KMS-11 (cell line): Measurements from ENCODE around the gene RESF1.

Experiments used
- H2AFZ ChIP-seq: fragments of 200-600 bp; sonication (generic); 2 replicates; pipeline ENCODE4 v1.6.1; 2016; ENCODE audit warnings: antibody characterized with exemption, mixed run types, low read depth
- H3K27ac ChIP-seq: fragments of 200-600 bp; sonication (generic); 2 replicates; pipeline ENCODE4 v1.6.1; 2016; ENCODE audit warnings: mild to moderate bottlenecking, mixed run types
- H3K27me3 ChIP-seq: fragments of 200-600 bp; sonication (generic); 2 replicates; pipeline ENCODE4 v1.6.1; 2017; ENCODE audit warnings: mild to moderate bottlenecking, low read depth, mixed run types, moderate library complexity; ENCODE audit not compliant: insufficient read depth
- H3K36me3 ChIP-seq: fragments of 200-600 bp; sonication (generic); 2 replicates; pipeline ENCODE4 v1.6.1; 2017; ENCODE audit warnings: mild to moderate bottlenecking, mixed run types; ENCODE audit not compliant: insufficient read depth
- H3K4me1 ChIP-seq: fragments of 200-600 bp; sonication (generic); 2 replicates; pipeline ENCODE4 v1.6.1; 2016; ENCODE audit warnings: mild to moderate bottlenecking, low read depth, mixed run types; ENCODE audit not compliant: poor library complexity, severe bottlenecking
- H3K4me2 ChIP-seq: fragments of 200-600 bp; sonication (generic); 2 replicates; pipeline ENCODE4 v1.7.0; 2016; ENCODE audit warnings: mild to moderate bottlenecking, mixed run types
- H3K4me3 ChIP-seq: fragments of 200-600 bp; sonication (generic); IDR thresholded peaks from 2 replicates; pipeline ENCODE4 v1.6.1; 2017; ENCODE audit warnings: low read depth, low read length, mixed read lengths; ENCODE audit not compliant: insufficient read depth
- H3K79me2 ChIP-seq: fragments of 200-600 bp; sonication (generic); 2 replicates; pipeline ENCODE4 v1.6.1; 2016; ENCODE audit warnings: low read depth, mixed run types; ENCODE audit not compliant: insufficient read depth
- H3K9ac ChIP-seq: fragments of 200-600 bp; sonication (generic); 2 replicates; pipeline ENCODE4 v1.6.1; 2016; ENCODE audit warnings: mild to moderate bottlenecking, mixed run types
- H4K20me1 ChIP-seq: fragments of 200-600 bp; sonication (generic); 2 replicates; pipeline ENCODE4 v1.6.1; 2016; ENCODE audit warnings: mild to moderate bottlenecking, mixed run types; ENCODE audit not compliant: insufficient read depth
- TF ChIP-seq, protein P1 (sequence below): fragments of 200-600 bp; sonication (generic); conservative IDR thresholded peaks from 2 replicates; pipeline ENCODE4 v1.6.1; 2017; ENCODE audit warnings: low read depth, mild to moderate bottlenecking, antibody characterized with exemption, low read length, moderate library complexity, mixed read lengths

Gene RESF1

DNA sequence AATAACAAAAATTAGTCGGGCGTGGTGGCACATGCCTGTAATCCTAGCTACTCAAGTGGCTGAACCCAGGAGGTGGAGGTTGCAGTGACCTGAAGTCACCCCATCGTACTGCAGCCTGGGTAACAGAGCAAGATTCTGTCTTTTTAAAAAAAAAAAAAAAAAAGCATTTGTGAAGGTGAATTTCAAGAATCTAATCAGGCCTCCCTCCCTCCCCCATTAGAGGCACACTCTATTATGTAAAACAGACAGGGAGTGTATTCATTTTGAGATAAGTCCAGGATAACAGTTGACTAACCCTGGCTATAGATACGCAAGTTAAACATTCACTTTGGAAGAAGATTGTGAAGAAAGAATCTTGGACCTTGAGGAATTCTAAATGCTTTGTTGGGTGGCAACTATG is 2.9 kb downstream of the RESF1 start:
- Histone ChIP-seq H3K79me2 (peaks cover 74% of the 10 kb centered on the region), H3K27ac (no peak overlapping the region), H3K27me3 (no peaks in the 10 kb centered on the region), H3K9ac (no peak overlapping the region), H2AFZ (no peak overlapping the region), H3K4me2 (peak overlapping the region; percentile 79), H3K4me3 (no peak overlapping the region), H3K4me1 (peaks cover 54% of the 10 kb centered on the region), H3K36me3 (peaks cover 14% of the 10 kb centered on the region), H4K20me1 (no peaks in the 10 kb centered on the region)
- TF ChIP-seq, protein P1, sequence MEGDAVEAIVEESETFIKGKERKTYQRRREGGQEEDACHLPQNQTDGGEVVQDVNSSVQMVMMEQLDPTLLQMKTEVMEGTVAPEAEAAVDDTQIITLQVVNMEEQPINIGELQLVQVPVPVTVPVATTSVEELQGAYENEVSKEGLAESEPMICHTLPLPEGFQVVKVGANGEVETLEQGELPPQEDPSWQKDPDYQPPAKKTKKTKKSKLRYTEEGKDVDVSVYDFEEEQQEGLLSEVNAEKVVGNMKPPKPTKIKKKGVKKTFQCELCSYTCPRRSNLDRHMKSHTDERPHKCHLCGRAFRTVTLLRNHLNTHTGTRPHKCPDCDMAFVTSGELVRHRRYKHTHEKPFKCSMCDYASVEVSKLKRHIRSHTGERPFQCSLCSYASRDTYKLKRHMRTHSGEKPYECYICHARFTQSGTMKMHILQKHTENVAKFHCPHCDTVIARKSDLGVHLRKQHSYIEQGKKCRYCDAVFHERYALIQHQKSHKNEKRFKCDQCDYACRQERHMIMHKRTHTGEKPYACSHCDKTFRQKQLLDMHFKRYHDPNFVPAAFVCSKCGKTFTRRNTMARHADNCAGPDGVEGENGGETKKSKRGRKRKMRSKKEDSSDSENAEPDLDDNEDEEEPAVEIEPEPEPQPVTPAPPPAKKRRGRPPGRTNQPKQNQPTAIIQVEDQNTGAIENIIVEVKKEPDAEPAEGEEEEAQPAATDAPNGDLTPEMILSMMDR, result no peak

DNA sequence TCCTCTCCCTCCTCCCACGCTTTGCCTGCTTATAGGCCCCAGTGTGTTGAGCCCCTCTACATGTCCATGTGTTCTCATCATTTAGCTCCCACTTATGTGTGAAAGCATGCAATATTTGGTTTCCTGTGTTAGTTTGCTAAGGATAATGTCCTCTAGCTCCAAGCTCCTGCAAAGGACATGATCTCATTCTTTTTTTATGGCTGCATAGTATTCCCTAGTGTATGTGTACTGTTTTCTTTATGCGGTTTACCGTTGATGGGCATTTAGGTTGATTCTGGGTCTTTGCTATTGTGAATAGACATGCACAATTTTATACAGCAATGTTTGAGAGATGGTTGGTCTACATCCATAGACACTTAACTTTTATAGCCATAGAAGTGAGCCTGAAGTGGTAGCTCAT is 5.1 kb downstream of the RESF1 start:
- Histone ChIP-seq H3K4me2 (no peak overlapping the region), H2AFZ (no peak overlapping the region), H3K27me3 (no peaks in the 10 kb centered on the region), H3K4me1 (peaks cover 53% of the 10 kb centered on the region), H3K79me2 (peaks cover 95% of the 10 kb centered on the region), H4K20me1 (no peaks in the 10 kb centered on the region), H3K36me3 (peaks cover 18% of the 10 kb centered on the region), H3K27ac (no peak overlapping the region), H3K4me3 (no peak overlapping the region), H3K9ac (no peak overlapping the region)
- TF ChIP-seq, protein P1, result no peak

DNA sequence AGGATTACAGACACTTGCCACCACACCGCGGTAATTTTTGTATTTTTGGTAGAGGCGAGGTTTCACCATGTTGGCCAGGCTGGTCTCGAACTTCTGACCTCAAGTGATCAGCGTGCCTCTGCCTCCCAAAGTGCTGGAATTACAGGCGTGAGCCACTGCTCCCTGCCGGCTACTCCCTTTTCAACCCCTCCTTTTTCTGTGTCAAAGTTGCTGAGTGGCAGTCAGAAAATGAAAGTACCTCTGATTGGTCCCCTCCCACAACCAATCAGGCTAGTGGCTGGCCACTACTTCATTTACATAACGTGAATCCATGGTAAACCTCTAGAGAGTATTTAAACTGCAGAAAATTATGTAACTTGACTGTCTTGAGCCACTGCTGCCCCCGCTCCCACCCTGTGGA is 5.9 kb downstream of the RESF1 start:
- H3K27me3 ChIP-seq, result no peaks in the 10 kb centered on the region
- no peak overlapping the region for H2AFZ ChIP-seq
- no peak overlapping the region for H3K27ac ChIP-seq
- H3K4me3 ChIP-seq, result no peak overlapping the region
- peaks cover 53% of the 10 kb centered on the region for H3K4me1 ChIP-seq
- H3K79me2 ChIP-seq, result peaks cover 99% of the 10 kb centered on the region
- H3K4me2 ChIP-seq, result no peak overlapping the region; the same call in 1 of the 2 replicates
- H4K20me1 ChIP-seq, result no peaks in the 10 kb centered on the region
- no peak overlapping the region for H3K9ac ChIP-seq
- TF ChIP-seq, protein P1, result no peak
- peaks cover 19% of the 10 kb centered on the region for H3K36me3 ChIP-seq

DNA sequence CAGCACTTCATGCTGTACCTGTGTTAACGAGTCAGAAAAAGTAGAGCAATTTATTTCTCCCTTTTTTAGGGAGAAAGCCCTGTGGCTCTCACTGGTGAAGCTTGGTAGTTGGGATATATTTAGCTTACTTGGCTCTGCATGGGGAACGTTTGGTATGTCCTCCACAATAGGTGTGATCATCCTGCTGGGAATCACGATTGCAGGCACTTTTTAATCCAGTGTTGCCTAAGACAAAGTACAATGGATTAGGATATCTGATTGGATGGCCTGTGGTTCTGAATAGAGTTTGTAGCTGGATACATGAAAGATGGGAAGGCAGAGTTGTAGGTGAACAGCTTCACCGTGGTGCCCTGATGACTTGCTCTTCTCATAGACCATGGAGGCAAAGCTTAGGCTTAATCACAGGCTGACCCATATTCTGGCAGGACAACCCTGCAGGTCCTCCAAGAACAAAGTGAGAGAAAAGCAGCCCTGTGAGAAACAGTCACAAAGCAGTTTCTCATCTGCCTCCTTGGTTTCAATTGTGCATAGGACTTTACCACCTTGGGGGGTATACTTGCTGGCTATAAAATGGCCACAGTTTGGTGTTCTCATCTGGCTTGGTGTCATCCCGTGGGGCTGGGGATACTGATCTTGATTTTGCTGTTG is 7.5 kb downstream of the RESF1 start:
- Histone ChIP-seq H3K27ac (peak overlapping the region; percentile 31; the same call in 1 of the 2 replicates), H3K36me3 (peaks cover 33% of the 10 kb centered on the region), H3K4me2 (peak overlapping the region; percentile 36; the same call in 1 of the 2 replicates), H3K79me2 (peaks cover 97% of the 10 kb centered on the region), H4K20me1 (no peaks in the 10 kb centered on the region), H3K4me1 (peaks cover 40% of the 10 kb centered on the region), H3K4me3 (no peak overlapping the region), H3K9ac (no peak overlapping the region), H2AFZ (no peak overlapping the region), H3K27me3 (no peaks in the 10 kb centered on the region)
- TF ChIP-seq, protein P1, result no peak
